Measurements from ENCODE around the gene ZGRF1. TPM values are rescaled to one million over a fixed set of nuclear protein-coding genes. Genes with fewer than 3 reads are reported as not detected.
"Not testable (repeated sequence)": the region's sequence is repeated elsewhere in the genome, so short reads cannot be mapped to it uniquely, and the experiment has no call there.

The ZGRF1 gene
- polyA plus RNA-seq, 1 donor, result 9.4 TPM

- DNase-seq (ENCODE audit: low read depth), result not testable (repeated sequence)
Measured at GRCh38 chr4:112554271-112554670, 82.4 kb downstream of the ZGRF1 start.

DNA sequence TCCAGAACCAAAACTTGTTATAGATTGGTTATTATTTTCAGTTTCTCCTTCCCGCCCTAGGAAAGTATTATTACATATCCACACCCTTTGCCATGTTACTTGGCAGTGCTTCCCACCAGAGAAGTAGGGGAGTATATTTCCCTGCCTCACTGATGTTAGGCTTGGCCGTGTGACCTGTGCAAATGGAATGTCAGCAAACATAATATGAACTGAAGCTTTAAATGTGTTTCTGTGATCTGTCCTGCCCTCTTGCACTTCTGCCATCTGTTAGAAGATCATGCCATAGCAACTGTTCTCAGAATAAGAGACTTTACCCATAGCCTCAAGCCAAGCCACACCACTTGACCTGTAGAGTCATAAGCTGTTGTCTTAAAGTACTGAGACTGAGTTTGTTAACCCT lies 84.0 kb downstream of the ZGRF1 start:
- no peak for DNase-seq (ENCODE audit: low read depth)

GRCh38 chr4:112550728-112551127 lies 86.0 kb downstream of the ZGRF1 start:
- no peak for DNase-seq (ENCODE audit: low read depth)

- DNase-seq (ENCODE audit: low read depth), result no peak
Measured at GRCh38 chr4:112546476-112546875, 90.2 kb downstream of the ZGRF1 start.

DNA sequence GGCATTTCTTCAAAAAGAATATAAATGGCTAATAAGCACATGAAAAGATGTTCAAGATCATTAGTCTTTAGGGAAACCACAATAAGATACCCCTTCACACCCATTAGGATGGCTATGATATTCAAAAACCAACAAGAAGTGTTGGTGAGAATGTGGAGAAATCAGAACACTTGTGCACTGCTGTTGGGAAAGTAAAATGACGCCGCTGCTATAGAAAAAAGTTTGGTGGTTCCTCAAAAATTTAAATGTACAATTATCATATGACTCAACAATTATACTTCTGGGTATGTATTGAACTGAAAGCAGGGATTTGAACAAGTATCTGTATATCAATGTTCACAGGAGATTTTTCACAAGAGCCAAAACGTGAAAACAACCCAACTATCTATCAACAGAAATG lies 91.4 kb downstream of the ZGRF1 start:
- DNase-seq (ENCODE audit: low read depth), result no peak

DNA sequence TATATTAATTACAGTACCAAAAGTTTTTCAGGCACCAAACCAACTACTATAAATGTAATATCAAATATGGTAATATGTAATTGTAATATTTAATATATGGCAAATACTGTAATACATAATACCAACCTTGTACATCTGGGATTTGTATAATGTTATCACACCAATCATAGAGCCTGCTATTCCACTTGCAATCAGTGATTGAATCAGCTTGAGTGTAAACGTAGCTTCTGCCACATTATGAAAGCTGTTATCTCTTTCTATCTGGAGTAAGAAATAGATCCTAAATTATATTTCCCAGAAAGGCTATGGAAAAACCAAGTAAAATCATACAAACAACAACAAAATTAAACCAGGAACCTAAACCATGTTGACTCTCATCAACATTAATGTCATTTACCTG lies 96.0 kb downstream of the ZGRF1 start:
- DNase-seq (ENCODE audit: low read depth), result no peak

- no peak for DNase-seq (ENCODE audit: low read depth)
Measured at GRCh38 chr4:112536123-112536522, 100.6 kb downstream of the ZGRF1 start.

- no peak for DNase-seq (ENCODE audit: low read depth)
Measured at GRCh38 chr4:112532267-112532666, 104.4 kb downstream of the ZGRF1 start.

- no peak for DNase-seq (ENCODE audit: low read depth)
Measured at GRCh38 chr4:112531146-112531545, 105.6 kb downstream of the ZGRF1 start.

DNA sequence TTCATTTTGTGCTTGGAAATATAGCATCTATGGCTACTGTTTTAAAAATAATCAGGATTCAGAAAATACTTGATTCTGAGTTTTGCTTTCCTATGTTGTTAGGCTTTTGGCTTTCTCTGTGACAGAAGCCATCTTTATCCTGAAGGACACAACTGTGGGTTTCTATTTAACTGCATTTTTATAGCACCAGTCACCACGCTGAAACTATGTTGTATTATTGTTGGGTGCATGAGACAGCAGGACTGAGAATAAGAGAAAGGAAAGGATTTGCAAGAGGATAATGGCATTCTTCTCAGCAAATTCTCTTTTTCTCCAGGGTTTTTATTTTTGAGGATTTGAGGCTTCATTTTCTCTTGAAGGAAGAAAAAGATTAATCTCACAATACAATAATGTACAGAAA lies 110.6 kb downstream of the ZGRF1 start:
- DNase-seq (ENCODE audit: low read depth), result no peak

- no peak for DNase-seq (ENCODE audit: low read depth)
Measured at GRCh38 chr4:112523764-112524505, 112.8 kb downstream of the ZGRF1 start.

GRCh38 chr4:112523008-112523721 lies 113.5 kb downstream of the ZGRF1 start:
- no peak for DNase-seq (ENCODE audit: low read depth)

DNA sequence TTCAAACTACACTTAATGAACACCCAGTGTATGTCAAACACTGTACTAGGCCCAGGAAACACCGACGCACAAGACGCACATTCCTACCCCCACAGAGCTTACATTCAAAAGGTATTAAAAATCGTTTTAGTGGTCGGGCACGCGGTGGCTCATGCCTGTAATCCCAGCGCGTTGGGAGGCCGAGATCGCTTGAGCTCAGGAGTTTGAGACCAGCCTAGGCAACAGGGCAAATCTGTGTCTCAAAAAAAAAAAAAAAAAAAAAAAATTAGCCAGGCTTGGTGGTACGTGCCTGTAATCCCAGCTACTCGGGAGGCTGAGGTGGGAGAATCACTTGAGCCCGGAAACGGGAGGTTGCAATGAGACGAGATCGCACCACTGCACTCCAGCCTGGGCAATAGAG lies 114.3 kb downstream of the ZGRF1 start:
- not testable (repeated sequence) for DNase-seq (ENCODE audit: low read depth)

DNA sequence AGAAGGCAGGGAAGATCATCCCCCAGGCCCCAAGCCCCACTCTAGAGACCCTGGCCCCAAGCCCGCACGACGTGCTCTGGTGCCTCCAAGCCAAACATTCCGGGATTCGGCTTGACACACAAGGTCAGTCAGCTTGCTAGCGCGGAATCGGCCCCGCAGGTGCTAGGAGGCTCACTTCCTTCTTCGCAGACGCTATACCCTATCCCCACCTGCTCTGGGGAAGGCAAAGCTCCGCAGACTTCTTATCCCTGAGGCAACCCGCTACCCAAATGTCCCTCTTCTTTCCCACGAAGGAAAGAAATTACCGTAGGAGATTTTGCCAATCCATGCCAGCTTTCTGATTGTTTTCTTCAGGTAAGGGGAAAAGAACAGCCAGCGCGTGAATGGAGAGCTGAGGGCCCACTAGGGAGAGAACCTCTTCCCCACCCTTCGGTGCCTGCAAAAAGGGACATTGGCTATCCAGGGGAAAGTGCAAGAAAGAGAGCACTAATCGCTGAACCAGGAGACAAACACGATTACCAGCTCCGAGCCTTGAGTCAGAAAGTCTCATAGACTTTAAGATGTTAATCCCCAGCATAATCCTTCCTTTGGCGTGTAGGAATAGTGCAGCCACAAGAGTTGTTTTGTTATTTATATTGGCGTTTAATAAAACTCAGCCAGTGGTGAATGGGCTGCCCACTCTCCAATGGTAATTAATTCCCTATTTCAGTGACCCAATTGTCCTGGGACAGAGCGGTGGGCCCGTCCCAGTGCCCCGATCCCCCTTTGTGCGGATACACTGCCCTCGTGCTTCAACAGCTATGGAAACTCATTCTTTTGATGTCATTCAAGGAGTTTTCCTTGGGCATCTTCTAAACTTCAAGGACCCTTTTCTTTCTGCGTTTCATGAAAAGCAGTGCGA lies 115.3 kb downstream of the ZGRF1 start:
- no peak for DNase-seq (ENCODE audit: low read depth)

DNA sequence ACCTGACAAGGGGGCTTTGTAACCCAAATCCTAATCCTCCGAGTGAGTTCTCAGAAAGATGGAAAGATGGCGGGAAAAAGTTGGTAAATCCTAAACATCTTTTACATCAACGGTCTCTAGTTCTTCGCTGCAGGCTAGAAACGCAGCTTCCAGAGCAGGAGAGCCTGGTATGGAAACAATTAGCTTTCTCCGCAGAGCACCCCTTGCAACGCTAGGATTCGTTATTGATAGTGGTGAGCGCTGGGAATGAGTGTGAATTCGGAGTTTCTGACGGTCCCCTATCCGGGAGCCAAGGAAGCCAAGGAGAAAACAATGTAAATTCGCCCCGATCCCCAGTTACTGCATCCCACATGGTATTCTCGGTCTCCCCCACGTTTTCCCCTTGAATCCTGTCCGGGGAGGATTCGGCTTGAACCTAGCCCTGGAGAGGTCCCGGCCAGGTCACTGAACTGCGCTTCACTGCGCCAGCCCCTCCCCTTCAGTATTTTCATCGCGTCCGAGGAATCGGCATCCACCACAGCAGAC lies 116.0 kb downstream of the ZGRF1 start:
- no peak for DNase-seq (ENCODE audit: low read depth)

- no peak for DNase-seq (ENCODE audit: low read depth)
Measured at GRCh38 chr4:112519689-112520597, 116.8 kb downstream of the ZGRF1 start.

GRCh38 chr4:112518675-112519074 lies 118.0 kb downstream of the ZGRF1 start:
- DNase-seq (ENCODE audit: low read depth), result no peak

DNA sequence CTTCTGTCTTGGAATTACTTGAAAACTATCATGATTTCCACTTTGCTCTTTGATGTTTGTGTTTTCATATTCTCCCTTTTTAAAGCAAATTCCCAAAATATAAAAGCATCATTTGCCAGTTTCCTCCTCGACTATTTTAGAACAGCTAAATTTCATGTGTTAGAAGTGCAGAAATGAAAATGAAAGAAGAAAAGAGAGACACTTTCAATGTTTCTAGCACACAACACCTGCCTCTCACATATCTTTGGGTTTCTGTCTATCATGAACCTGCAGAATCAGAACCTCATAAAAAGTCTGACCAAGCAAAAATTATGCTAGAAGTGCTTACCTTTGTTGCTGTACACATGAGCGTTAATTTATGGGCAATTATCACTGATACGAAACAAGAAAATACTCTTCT lies 118.8 kb downstream of the ZGRF1 start:
- DNase-seq (ENCODE audit: low read depth), result no peak

DNA sequence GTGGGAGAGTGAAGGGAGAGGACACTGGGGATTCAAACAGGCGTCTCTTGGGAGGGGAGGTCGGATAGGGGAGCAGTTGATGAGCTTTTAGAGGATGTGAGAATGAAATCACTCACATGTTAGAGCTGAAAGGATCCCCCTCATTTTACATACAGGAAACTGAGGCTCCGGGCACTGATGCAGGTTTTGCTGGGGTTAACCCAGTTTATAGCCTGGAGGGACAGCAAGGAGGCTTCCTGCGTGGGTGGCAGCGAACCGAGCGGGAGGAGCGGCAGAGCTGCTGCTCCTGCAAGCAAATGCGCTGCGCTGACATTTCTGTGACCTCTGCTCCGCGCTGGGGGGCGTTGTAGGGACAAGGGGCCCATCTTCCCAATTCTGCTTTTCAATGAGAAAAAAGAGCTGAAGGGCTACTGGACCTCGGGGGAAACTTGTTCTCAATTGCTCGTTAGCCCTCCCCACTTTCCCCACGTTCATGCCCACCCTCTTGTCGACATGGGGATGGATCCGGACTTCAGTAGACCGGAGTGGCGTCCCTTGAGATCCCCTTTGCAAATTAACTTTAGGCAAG lies 119.6 kb downstream of the ZGRF1 start:
- no peak for DNase-seq (ENCODE audit: low read depth)

DNA sequence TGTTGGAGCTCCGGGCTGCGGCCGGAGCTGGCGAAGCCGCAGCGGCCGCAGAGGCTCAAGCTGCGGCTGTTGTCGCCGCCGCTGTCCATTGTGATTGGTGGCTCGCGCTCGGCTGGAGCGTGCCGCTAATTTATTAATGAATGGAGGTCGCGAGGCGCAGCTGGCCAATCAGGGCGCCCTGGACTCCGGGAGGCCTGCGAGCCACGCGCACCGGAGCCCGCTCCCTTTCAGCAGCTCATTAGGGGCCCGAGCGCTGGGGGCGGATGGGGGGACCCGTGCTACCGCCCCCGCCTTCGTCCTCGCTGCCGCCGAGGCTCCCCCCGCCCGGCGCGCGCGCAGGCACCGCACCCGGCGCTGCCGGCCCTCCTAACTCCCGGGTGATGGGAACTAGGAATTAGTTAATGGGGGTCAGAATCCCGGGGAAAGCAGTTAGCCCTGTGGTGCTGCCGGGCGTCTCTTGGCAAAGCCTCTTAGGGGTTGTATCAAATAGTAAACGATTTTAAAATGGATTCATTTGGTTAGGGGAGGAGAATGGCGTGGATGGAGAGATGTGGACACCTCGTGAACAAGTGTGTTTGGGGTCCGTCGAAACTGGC lies 120.1 kb downstream of the ZGRF1 start:
- no peak for DNase-seq (ENCODE audit: low read depth)
